ENCODE data around the gene ZG16.

Gene ZG16

DNA sequence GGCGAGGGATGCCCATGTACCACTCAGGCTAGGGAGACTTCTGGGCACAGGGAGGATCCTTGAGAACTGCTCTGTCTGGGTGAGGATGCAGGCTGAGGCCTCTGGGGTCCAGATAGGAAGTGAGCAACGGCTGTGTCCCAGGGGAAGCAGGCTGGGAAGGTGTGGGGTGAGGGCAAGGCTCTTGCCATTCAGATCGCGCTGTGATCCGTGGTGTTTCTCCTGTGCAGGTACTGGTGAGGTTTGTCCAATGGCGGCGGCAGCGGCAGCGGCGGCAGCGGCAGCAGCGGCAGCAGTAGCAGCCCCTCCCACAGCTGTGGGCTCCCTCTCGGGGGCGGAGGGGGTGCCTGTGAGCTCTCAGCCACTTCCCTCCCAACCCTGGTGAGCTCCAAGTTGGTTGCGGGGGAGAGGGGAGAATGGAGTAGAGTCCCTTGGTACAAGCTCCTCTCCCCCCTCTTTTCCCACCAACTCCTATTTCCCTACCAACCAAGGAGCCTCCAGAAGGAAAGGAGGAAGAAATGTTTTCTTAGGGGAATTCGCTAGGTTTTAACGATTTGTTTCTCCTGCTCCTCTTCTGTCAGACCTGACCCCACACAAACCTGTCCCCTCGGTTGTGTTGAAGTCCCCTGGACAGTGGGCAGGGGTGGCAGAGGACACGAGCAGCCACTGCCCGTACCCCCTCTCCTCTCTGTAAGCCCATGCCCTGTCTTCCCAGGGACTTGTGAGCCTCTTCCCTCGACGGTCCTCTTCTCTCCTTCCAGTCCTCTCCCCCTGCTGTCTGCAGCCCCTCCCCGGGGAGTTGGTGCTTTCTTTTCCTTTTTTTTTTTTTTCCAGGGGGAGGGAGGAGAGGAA, 32.0 kb downstream of the ZG16 start:
- DNase-seq (ENCODE audit: low spot score): no peak

DNA sequence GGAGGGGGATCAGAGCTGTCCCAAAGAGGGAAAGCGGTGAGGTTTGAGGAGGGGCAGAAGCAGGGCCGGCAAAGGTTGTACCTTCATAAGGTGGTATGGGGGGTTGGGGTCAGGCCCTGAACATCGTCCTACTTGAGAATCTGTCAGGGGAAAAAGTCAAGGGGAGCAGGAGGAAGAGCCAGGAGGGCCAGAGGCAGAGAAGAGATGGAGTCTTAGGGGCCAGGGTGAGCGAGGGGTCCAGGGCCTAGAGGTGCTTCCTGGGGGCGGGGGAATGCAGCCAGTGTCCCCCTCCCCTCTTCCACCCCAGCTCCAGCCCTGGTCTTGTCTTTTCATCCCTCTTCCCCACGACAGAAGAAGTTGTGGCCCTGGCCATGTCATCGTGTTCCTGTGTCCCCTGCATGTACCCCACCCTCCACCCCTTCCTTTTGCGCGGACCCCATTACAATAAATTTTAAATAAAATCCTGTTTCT, 32.7 kb downstream of the ZG16 start:
- no peak for DNase-seq (ENCODE audit: low spot score)

DNA sequence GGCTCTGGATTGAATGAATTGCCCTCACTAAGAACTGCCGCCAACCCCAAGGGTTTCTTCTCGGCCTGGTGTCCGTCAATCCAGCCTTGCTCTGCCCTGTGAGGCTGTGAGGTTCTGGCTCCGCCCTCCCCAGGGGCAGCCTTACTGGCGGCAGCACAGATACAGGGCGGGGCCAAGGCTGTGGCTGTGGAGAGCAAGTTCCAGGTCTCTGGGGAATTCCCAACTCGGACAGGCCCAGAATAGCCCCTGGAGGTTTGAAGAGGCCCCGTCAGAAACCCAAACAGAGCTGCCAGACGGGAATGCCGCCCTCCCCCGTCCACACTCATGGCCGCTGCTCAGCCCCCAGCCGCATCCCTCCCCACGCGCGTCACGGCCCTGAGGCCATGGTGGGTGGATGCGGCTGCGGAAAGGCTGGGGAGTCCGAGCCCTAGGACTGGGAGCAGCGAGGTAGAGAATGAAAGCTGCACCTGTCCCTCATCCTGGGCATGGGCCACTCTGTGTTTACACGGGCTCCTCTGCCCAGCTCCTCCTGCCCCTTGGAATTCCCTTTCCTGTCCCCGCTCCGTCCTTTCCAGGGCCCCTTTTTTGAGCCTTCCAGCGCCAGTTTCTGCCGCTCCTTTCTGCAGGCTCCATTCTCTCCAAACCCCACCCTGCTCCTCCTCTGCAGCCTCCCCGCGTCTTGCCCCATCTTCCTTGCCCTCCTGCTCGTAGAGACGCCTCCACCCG, 33.3 kb downstream of the ZG16 start:
- peak; percentile 96 for DNase-seq (ENCODE audit: low spot score)

DNA sequence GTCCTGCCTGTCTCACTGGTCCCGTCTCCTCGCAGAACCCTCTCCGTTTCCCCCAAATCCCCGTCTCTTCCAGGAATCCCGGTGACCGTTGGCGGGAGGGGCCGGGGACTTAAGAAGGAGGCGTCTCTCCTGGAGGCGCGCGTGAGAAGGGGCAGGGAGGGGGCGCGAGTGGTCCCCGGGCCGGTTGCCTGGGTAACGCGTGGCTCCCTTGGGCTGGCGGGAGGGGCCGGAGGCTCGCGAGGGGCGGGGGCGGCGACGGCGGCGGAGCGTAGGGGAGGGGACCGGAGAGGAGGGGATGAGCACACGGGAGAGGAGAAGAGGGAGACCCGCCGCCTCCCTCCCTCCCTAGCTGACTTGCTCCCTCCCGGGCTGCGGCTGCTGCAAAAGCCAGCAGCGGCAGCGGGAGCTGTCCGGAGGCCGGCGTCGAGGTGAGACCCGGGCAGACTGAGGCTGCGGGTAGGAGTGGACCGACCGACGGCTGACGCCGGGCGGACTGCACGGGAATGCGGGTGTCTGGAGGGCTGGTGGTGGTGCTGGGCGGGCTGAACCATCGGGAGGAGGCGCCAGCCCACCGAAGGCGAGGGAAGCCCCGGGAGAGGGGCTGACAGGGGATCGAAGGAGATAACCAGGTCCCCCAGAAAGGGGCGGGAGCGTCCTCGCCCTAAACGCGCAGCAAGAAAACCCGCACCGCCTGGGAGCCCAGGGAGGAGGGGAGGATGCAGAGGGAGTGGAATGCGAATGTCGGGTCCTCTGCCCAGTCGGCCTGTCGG, 34.0 kb downstream of the ZG16 start, which contains the start of gene PRRT2:
TSS of gene PRRT2 (plus strand) at position 298 of the 770 bp plus-strand sequence. CDS start 862 bp downstream, outside the sequence.
- peak; percentile 70 for DNase-seq (ENCODE audit: low spot score)

DNA sequence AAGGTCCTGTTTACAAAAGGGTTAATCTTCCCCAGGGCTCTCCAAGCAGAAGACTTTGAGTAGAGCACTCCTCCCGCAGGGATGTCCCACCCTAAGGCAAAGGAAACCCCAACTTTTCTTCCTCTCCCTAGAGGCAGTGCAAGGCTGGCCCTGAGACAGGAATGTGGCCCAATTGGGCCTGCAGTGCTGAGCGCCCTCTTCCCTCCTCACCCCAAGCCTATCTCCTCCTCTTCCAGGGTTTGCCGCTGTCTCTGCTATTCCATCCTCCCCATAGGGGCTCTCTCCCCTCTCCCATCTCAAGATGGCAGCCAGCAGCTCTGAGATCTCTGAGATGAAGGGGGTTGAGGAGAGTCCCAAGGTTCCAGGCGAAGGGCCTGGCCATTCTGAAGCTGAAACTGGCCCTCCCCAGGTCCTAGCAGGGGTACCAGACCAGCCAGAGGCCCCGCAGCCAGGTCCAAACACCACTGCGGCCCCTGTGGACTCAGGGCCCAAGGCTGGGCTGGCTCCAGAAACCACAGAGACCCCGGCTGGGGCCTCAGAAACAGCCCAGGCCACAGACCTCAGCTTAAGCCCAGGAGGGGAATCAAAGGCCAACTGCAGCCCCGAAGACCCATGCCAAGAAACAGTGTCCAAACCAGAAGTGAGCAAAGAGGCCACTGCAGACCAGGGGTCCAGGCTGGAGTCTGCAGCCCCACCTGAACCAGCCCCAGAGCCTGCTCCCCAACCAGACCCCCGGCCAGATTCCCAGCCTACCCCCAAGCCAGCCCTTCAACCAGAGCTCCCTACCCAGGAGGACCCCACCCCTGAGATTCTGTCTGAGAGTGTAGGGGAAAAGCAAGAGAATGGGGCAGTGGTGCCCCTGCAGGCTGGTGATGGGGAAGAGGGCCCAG, 34.9 kb downstream of the ZG16 start:
- DNase-seq (ENCODE audit: low spot score): no peak

DNA sequence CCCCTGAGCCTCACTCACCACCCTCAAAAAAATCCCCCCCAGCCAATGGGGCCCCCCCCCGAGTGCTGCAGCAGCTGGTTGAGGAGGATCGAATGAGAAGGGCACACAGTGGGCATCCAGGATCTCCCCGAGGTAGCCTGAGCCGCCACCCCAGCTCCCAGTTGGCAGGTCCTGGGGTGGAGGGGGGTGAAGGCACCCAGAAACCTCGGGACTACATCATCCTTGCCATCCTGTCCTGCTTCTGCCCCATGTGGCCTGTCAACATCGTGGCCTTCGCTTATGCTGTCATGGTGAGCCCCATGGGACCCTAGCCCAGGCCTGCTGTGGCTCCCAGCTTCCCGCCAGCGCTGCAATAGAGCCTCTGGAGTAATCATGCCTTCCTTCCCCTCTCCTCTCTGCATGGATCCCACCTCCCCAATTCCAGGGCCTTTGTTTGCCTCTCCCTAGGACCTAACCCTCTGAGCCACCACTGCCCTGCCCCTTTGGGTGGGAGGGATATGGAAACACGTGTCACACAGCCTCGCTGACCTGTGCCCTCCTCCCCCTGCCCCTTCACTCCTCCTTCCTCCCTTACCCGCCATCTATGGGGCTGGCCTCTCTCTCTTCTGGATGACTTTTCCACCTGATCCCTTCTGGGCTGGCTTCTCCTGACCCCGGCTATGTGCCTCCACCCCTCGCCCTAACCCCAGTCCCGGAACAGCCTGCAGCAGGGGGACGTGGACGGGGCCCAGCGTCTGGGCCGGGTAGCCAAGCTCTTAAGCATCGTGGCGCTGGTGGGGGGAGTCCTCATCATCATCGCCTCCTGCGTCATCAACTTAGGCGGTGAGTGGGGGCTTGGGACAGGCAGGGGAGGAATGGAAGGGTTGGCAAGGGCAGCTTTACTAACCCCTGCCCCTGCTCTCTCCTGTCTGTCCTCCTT, 35.8 kb downstream of the ZG16 start:
- DNase-seq (ENCODE audit: low spot score): no peak

DNA sequence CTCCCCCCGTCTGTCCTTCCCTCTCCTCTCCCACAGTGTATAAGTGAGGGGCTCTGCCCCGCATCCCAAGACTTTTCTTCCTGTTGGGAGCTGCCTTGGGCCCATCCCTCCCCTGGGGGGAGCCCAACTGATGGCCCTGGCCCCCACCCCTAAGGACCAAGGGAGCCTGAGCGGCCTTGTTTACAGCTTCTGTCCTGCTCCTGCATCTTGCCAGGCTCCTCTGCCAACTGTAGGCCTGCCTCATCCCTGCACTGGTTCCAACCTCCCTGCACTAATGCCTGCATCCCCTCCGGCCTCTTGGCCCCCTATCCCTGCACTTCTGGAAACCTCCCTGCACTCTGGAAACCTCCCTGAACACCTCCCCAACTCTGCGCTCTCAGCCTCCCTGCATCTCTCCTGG, 36.5 kb downstream of the ZG16 start:
- DNase-seq (ENCODE audit: low spot score): no peak

DNA sequence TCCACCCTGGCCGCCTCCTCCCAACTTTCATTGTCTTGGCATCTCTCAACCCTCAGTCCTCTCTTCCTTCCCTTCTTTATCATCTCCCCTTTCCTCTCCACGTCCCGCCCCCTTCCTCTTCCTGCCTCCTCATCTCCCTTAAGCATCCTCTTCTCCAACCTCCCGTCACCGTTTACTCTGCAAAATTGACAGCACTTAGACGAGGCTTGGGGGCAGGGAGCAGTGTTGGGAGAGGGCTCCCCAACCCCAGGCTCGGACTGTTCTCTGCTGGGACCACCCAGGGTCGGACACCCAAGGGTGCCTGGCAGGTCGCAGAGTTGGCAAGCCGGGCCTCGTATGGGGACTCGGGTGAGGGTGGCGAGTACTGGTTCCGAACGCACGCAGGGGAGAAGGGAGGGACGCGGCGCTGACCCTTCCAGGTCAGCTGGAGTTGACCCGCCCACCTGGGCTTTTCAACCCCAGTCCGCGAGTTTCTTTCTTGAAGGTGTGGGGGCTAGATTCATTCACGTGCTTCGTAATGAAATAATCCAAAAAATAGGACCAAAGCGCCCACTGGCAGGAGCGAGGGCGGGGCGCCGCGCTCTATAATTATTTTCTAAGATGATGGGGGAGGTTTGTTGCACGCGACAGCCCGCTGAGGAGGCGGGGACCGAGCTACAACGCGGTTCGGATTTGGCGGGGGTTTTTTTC, 37.1 kb downstream of the ZG16 start:
- DNase-seq (ENCODE audit: low spot score): no peak

DNA sequence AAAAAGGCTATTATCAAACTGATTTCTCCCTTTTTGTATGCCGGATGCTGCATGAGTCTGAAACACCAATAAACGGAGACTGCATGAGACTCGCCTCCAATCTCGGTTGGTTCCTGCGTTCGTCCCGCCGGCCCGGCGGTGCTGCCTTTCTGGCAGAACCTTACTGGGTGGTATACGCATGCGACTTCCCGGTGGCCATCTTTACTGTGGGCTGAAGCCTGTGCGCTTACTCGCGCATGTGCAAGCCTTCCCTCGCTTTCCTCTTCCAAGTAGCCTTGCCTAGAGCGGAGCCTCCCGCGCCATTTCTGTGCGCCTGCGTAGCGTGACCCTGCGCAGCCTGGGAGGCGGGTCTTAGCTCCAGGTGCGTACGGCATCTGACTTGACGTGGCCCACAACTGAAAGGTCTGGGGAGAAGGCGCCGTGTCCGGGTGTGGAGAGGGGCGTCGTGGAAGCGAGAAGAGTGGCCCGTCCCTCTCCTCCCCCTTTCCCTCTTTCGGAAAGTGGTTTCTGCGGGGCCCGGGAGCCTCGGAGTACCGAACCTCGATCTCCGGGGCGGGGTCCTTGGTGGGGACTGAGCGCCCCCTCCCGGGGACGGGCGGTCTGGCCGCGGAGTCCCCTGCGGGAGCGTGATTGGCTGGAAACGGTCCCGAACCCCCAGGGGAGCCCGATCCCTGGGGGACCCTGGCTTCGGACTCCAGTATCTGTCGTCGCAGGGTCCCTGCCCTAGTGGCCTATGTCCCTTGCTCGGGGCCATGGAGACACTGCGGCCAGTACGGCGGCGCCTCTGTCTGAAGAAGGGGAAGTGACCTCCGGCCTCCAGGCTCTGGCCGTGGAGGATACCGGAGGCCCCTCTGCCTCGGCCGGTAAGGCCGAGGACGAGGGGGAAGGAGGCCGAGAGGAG, 38.0 kb downstream of the ZG16 start, which contains the start of gene PAGR1:
TSS of gene PAGR1 (plus strand) at position 360 of the 901 bp plus-strand sequence. CDS start at position 734, 374 bp downstream.
- peak; percentile 99 for DNase-seq (ENCODE audit: low spot score)

DNA sequence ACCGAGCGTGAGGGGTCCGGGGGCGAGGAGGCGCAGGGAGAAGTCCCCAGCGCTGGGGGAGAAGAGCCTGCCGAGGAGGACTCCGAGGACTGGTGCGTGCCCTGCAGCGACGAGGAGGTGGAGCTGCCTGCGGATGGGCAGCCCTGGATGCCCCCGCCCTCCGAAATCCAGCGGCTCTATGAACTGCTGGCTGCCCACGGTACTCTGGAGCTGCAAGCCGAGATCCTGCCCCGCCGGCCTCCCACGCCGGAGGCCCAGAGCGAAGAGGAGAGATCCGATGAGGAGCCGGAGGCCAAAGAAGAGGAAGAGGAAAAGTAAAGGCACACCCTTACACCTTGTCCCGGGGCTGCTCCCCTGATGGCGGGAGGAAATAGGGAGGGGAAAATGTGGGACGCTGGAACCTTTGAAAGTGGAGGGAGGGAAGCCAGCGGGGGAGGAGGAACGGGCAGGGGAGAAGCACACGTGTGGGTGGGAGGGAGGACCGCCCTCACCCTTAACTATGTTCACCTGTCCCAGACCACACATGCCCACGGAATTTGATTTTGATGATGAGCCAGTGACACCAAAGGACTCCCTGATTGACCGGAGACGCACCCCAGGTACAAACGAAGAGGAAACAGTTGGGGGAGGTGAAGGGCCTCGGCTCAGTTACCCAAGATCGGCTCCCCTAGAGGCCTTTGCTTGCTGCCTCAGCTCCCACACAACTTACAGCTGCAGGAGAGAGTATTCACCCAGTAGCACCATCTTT, 38.8 kb downstream of the ZG16 start:
- no peak for DNase-seq (ENCODE audit: low spot score)

DNA sequence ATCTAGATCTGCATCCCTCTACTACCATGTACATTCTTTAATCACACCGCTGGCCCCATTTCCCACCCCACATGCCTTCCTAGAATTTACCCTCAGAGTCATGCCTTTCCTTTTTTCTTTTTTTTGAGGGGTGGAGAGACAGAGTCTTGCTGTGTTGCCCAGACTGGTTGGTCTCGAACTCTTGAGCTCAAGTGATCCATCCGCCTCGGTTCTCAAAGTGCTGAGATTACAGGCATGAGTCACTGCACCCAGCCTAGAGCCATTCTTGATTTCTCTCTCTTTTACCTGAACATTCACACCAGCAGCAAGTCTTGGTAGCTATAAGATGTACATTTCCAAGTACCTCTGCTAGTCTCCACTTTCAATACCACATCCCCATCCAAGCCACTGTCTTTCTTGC, 40.0 kb downstream of the ZG16 start:
- DNase-seq (ENCODE audit: low spot score): no peak

DNA sequence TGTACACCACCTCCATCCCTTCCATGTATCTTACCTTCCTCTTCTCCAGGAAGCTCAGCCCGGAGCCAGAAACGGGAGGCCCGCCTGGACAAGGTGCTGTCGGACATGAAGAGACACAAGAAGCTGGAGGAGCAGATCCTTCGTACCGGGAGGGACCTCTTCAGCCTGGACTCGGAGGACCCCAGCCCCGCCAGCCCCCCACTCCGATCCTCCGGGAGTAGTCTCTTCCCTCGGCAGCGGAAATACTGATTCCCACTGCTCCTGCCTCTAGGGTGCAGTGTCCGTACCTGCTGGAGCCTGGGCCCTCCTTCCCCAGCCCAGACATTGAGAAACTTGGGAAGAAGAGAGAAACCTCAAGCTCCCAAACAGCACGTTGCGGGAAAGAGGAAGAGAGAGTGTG, 41.5 kb downstream of the ZG16 start:
- DNase-seq (ENCODE audit: low spot score): no peak

DNA sequence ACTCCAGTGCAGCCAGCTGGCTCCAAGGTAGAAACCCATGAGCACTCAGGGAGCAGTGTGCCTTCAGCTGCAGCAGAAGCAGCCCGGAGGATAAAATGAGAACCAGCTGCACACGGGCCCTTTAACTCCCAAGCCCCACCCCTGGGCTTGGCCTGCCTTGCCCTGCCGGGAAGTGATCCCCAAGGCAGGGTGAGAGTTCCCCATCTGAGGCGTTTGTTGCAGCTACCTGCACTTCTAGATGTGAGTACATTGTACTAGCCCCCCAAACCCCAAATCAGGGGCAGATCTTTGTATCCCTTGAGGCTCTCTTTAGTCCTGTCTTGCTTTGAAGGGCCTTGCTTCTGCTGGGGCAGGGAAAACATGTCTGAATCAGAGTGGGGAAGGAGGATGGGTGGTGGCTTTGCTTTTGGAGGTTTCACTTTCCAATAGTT, 42.2 kb downstream of the ZG16 start, which contains the start of gene MVP:
TSS of gene MVP (plus strand) at position 192 of the 431 bp plus-strand sequence. CDS start 10,088 bp downstream, outside the sequence.
- DNase-seq (ENCODE audit: low spot score): no peak

DNA sequence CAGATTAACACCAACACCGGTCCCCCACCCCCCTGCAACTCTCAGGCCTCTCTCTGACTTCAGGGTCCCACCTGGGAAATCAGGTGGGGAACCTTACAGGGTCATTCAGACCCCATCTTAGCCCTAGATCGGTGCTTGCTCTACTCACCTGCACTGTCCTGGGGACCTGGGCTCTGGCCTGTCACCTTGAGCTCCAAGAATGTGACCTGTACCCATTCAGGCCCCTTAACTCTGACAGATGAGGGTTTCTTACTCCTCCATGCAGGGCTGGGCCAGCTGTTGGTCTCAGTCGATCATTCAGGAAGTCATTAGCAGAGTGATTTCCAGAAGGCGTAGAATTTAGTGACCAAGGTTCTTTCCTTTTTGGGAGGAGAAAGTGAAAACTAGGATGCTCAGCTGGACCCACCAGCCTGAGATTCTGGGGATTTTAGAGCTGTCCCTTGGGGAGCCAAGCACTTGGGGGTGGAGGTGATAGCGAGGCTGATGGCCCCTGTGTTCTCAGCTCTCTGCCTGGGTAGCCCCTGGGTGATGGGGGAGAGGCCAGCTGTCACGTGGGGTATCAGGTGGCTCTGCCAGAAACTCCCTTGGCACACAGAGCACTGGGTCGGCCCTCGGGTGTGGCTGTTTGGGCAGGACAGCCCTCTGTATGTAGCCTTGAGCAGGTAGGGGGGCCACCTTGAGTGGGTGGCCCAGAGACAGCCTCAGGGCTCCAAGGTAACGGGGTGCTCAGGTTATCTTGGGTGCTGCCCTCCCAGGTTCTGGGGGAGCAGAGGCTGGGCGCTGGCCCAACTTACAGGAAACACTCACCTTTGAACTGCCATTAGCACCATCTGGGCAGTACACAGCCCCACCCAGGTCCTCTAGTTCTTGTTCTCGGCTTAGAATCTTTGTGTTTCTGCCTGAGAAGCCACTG, 42.9 kb downstream of the ZG16 start:
- no peak for DNase-seq (ENCODE audit: low spot score)

DNA sequence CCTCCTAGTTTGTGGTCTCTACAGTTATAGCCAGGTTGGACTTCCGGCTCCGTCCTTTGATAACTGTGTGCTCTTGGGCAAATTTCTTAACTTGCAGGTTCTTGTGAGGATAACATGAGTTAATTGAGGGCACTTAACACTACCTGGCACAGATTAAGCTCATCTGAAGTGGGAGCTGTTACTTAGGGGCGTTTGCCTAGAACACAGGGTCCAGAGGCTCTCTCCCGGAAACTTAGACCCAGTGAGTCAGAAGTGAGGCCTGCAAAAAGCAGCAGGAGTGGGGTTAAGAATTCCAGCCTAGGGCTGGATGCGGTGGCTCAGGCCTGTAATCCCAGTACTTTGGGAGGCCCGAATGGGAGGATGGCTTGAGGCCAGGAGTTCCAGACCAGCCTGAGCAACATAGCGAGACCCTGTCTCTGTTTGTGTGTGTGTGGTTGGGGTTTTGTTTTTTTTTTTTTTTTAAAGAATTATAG, 43.6 kb downstream of the ZG16 start:
- no peak for DNase-seq (ENCODE audit: low spot score)

DNA sequence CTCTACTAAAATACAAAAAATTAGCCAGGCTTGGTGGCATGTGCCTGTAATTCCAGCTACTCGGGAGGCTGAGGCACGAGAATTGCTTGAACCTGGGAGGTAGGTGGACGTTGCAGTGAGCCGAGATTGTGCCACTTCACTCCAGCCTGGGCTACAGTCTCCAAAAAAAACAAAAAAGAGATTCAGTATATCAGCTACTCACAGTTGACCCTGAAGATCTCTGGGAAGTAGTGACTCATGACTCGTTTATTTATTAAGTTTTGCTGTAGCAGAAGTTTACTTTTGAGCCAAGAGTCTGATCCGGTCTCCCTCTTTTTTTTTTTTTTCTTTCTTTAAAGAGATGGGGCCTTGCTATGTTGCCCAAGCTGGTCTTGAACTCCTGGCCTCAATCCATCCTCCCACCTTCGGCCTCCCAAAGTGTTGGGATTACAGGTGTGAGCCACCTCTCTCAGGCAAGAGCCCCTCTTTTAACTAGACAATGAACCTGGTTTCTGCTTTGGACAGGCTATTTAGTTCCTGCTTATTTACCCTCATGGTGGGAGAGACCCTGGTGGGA, 46.6 kb downstream of the ZG16 start:
- no peak for DNase-seq (ENCODE audit: low spot score)

All from putamen (tissue), 1 donor.